GM12801 (cell line): Measurements from ENCODE around the gene TNC.

Experiments
- CTCF ChIP-seq: IDR thresholded peaks from one replicate; pipeline ENCODE4 v1.5.1; 2011; ENCODE audit warnings: control low read depth; ENCODE audit not compliant: insufficient read length; ENCODE audit errors: extremely low read depth

The TNC gene

DNA sequence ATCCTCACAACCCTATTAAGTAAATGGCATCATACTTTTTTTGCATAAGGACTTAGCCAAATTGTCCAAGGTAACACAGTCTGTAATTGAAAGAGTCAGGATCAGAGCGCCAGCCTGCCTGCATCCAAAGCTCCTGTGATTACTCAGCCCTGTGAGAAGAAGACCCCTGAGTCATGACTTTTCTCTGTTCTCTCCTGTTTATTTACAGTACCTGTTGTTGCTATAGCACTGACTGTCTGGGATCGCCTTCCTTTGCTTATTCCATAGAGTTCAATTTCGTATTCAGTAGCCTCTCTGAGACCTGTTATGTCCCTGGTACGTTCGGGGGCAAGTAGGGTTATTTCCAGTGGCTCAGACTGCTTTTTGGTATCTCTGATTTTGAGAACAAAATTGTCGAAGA is 71.8 kb downstream of the TNC start:
- TF ChIP-seq CTCF: no peak

- TF ChIP-seq CTCF: no peak
Measured at GRCh38 chr9:115043632-115044031, 74.3 kb downstream of the TNC start.

- no peak for TF ChIP-seq CTCF
Measured at GRCh38 chr9:115042781-115043509, 75.0 kb downstream of the TNC start.

DNA sequence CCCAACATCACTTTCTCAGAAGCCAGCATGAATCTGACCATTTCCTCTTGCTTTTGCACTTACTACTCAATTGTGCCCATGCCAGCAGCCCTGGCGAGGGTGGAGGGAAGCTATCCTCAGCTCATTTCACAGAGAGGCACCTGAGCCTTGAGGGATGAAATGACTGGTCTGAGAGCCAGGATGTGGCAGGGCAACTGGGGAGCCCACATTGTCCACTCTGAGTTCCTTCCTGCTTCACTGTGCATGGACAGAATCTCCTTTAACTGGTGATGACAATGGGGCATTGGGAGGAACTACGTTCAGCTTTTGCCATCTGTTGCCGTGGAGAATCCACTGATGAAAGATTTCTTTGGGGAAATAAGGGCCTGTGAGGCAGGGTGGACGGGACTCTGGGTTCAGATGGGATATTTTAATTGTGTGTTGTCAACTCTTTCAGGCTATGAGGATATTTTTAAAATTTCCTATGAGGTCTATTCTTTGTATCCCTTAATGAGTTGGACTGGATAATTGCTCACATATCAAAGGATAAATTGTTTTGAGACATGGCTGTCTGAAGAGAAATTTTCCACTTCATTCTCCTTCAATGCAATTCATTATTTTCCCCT is 78.3 kb downstream of the TNC start:
- no peak for TF ChIP-seq CTCF

DNA sequence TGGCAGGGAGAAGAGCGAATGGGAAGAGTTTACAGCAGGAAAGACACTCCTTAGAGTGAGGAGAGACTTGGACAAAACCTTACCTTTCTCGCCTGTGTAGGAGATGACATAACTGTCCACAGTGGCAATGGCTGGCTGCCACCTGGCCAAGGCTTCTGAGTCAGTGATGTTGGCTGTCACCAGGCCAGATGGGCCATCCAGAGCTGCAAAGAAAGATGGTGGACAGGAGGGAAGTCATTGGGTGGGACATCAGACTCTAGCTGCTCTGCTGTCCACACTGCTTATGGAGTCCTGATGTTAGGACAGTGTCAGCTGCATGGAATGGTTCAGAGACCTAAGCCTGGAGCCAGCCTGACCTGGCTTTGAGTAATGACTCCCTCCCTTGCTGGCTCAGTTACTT is 79.8 kb downstream of the TNC start:
- TF ChIP-seq CTCF: no peak

DNA sequence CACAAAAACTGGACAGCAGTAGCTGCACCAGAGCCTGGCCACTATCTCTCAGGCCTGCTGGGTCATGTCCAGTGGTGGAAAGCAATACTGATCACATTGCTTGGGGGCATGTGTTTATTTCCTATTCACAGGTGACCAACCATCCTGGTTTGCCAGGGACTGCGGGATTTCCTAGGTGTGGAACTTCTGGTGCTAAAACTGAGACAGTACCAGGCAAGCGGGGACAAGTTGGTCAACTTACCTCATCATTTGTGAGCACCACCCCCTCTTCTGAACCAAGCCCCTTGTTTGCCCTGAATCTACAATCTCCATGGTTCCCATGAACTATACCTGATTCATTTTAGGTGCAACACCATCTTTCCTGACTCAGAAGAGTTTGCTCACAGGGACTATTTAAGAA is 81.3 kb downstream of the TNC start:
- no peak for TF ChIP-seq CTCF

- TF ChIP-seq CTCF: no peak
Measured at GRCh38 chr9:115035841-115036612, 81.9 kb downstream of the TNC start.
